KOPT-K1 (cell line): Measurements from ENCODE around the gene TMPRSS11F.
"Not testable (repeated sequence)": the region's sequence is repeated elsewhere in the genome, so short reads cannot be mapped to it uniquely, and the experiment has no call there.

ENCODE experiments used
- H3K27ac ChIP-seq: fragments of 200-600 bp; sonication (generic); 2 replicates; pipeline ENCODE4 v1.5.1; 2016; ENCODE audit warnings: antibody characterized with exemption, mild to moderate bottlenecking, low read depth, low read length; ENCODE audit not compliant: poor library complexity, severe bottlenecking
- H3K36me3 ChIP-seq: fragments of 200-600 bp; sonication (generic); 2 replicates; pipeline ENCODE4 v1.5.1; 2017; ENCODE audit warnings: antibody characterized with exemption, mild to moderate bottlenecking, low read length, moderate library complexity; ENCODE audit not compliant: insufficient read depth
- H3K9me3 ChIP-seq: fragments of 200-600 bp; sonication (generic); 2 replicates; pipeline ENCODE4 v1.5.1; 2017; ENCODE audit warnings: antibody characterized with exemption, low read length, mild to moderate bottlenecking; ENCODE audit not compliant: insufficient read depth, poor library complexity, severe bottlenecking

TMPRSS11F gene

DNA sequence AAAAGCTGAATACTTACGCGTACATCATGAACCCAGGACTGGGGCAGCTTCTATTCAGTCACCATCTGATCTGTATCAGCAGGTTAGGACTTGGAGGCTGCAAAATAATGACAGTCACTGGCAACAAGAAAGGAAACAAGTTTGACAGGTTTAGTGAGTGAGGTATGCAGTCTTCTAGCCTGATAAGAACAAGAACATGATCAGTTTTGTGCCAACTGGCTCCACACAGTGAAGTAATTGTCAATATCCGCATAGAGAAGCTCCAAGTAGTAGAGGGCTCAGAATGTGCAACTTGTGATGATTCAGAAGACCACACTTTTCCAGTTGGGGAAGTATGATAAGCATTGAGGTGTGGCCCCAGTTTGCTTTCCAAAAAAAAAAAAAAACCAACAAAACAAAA lies at the start of gene TMPRSS11F:
TSS of gene TMPRSS11F (minus strand) at position 77 of the 400 bp plus-strand sequence. CDS start at position 28, 49 bp downstream.
- no peaks in the 10 kb centered on the region for H3K36me3 ChIP-seq
- H3K9me3 ChIP-seq, result no peaks in the 10 kb centered on the region
- H3K27ac ChIP-seq, result no peak within 1 kb of the TSS

- no peaks in the 10 kb centered on the region for H3K36me3 ChIP-seq
Observed at GRCh38 chr4:68176904-68177303, 47.2 kb upstream of the TMPRSS11F start.

GRCh38 chr4:68176500-68176899 lies 46.8 kb upstream of the TMPRSS11F start:
- no peaks in the 10 kb centered on the region for H3K9me3 ChIP-seq
- H3K27ac ChIP-seq, result no peak overlapping the region
- no peaks in the 10 kb centered on the region for H3K36me3 ChIP-seq

More at GRCh38 chr4:68176904-68177303, 47.2 kb upstream of the TMPRSS11F start:
- Histone ChIP-seq H3K27ac (no peak overlapping the region), H3K9me3 (no peaks in the 10 kb centered on the region)

DNA sequence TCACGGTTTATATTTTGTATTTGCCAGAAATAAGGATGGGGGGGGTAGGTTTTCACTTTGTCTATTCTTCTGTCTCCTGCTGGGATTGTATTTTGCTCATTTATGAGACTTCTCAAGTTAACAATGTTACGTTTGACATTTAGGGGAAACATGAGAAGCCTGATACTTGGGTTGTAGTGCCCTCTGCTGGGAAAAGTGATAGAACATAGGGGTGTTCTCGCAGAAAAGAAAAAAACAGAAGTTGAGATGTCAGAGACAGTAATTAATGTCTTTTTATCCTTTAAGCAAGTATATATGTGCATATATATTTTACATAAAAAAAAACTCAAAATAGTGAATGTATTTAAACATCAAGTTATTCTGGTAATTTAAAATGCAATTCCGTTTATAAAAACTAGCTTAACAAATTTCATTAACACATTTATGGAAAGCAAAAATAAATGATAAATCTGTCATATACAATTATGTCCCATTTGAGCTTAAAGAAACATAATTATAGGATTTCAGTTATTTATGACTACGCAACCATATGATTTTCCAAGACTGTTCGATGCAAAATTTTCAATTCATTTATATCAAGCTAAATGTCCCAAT lies 46.0 kb upstream of the TMPRSS11F start:
- Histone ChIP-seq H3K36me3 (no peaks in the 10 kb centered on the region), H3K9me3 (no peaks in the 10 kb centered on the region), H3K27ac (no peak overlapping the region)

DNA sequence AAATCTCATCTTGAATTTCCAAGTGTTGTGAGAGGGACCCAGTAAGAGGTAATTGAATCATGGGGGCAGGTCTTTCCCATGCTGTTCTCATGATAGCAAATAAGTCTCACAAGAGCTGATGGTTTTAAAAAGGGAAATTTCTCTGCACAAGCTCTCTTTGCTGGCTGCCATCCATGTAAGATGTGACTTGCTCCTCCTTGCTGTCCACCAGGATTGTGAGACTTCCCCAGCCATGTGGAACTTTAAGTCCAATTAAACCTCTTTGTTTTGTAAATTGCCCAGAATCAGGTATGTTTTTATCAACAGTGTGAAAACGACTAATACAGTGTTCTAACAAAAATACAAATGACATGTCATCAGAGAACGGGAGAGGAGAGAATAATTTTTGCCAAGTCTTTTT lies 44.7 kb upstream of the TMPRSS11F start:
- not testable (repeated sequence) for H3K9me3 ChIP-seq, H3K27ac ChIP-seq, H3K36me3 ChIP-seq

- not testable (repeated sequence) for H3K36me3 ChIP-seq, H3K9me3 ChIP-seq, H3K27ac ChIP-seq
Observed at GRCh38 chr4:68172147-68172546, 42.5 kb upstream of the TMPRSS11F start.

- no peaks in the 10 kb centered on the region for H3K9me3 ChIP-seq
- no peaks in the 10 kb centered on the region for H3K36me3 ChIP-seq
- H3K27ac ChIP-seq, result no peak overlapping the region
Observed at GRCh38 chr4:68167706-68168105, 38.0 kb upstream of the TMPRSS11F start.

- Histone ChIP-seq H3K9me3 (no peaks in the 10 kb centered on the region), H3K27ac (no peak overlapping the region), H3K36me3 (no peaks in the 10 kb centered on the region)
Observed at GRCh38 chr4:68167166-68167565, 37.5 kb upstream of the TMPRSS11F start.

DNA sequence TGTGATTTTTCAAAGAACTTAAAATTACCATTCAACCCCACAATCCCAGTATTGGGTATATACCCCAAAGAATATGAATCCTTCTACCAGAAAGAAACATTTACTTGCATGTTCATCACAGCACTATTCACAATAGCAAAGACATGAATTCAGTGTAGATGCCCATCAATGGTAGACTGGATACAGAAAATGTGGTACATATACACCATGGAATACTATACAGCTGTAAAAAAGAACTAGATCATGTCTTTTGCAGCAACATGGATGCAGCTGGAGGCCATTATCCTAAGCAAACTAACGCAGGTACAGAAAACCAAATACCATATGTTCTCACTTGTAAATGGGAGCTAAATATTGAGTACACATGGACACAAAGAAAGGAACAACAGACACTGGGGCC lies 34.1 kb upstream of the TMPRSS11F start:
- no peak overlapping the region for H3K27ac ChIP-seq
- no peaks in the 10 kb centered on the region for H3K9me3 ChIP-seq
- H3K36me3 ChIP-seq, result no peaks in the 10 kb centered on the region

GRCh38 chr4:68162196-68162595 lies 32.5 kb upstream of the TMPRSS11F start:
- H3K9me3 ChIP-seq, result no peaks in the 10 kb centered on the region
- H3K36me3 ChIP-seq, result no peaks in the 10 kb centered on the region
- H3K27ac ChIP-seq, result no peak overlapping the region

GRCh38 chr4:68152411-68152810 lies 22.7 kb upstream of the TMPRSS11F start:
- Histone ChIP-seq H3K27ac (no peak overlapping the region), H3K36me3 (no peaks in the 10 kb centered on the region), H3K9me3 (no peaks in the 10 kb centered on the region)

DNA sequence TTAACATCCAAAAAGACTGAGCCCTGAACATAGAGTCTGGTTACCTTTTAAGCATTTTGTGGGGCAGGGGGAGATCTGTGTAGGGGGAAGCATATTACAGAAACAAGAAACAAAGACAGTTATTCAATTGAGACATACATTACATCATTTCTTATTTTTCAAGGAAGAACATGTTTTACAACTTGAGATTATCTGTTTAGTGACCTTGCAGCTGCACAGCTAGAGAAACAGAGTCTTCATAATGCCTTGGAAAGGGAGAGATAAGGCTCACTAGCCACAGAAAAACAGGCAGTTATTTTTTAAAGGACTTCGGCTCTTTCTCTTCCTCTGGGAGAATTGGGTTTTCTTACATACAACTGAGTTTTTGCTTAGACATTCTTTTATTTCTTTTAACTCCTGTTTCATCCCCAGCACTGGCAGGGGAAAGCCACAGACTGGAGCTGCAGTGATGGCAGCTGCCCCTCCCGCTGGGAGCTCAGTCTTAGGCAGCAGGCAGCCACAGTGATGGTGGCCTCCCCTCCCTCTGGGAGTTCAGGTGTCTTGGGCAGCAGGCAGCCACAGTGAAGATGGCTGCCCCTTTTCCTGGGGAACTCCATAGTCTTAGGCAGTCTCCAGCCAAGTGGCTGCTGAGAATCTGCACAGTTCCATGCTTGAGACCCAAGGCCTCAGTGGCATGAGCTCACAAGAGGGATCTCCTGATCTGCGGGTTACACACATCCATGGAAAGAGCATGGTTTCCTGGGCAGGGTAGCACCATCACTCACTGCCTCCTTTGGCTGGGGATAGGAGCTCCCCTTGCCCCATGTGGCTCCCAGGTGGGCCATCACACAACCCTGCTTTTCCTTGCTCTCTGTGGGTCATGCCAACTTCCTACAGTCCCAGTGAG lies 19.4 kb upstream of the TMPRSS11F start:
- H3K27ac ChIP-seq, result no peak overlapping the region

GRCh38 chr4:68147079-68147478 lies 17.4 kb upstream of the TMPRSS11F start:
- no peaks in the 10 kb centered on the region for H3K36me3 ChIP-seq

More for the DNA sequence above, 19.4 kb upstream of the TMPRSS11F start:
- Histone ChIP-seq H3K9me3 (no peaks in the 10 kb centered on the region), H3K36me3 (no peaks in the 10 kb centered on the region)

GRCh38 chr4:68145261-68145660 lies 15.6 kb upstream of the TMPRSS11F start:
- no peaks in the 10 kb centered on the region for H3K36me3 ChIP-seq
- H3K9me3 ChIP-seq, result no peaks in the 10 kb centered on the region
- no peak overlapping the region for H3K27ac ChIP-seq

More at GRCh38 chr4:68147079-68147478, 17.4 kb upstream of the TMPRSS11F start:
- H3K27ac ChIP-seq, result no peak overlapping the region
- no peaks in the 10 kb centered on the region for H3K9me3 ChIP-seq

- Histone ChIP-seq H3K36me3 (no peaks in the 10 kb centered on the region), H3K9me3 (no peaks in the 10 kb centered on the region), H3K27ac (no peak overlapping the region)
Observed at GRCh38 chr4:68141852-68142251, 12.2 kb upstream of the TMPRSS11F start.

GRCh38 chr4:68132342-68132741 lies 2.7 kb upstream of the TMPRSS11F start:
- Histone ChIP-seq H3K27ac (no peak overlapping the region), H3K36me3 (no peaks in the 10 kb centered on the region), H3K9me3 (no peaks in the 10 kb centered on the region)
